HEK293 (cell line): ENCODE data around the gene ZMYND15.

ENCODE experiments used
- KLF16 ChIP-seq: fragments of 450-650 bp; formaldehyde crosslinking; IDR thresholded peaks from 2 replicates; pipeline ENCODE4 v1.5.1; 2017; ENCODE audit warnings: missing biosample characterization, missing genetic modification characterization
- SP2 ChIP-seq: fragments of 450-650 bp; formaldehyde crosslinking; IDR thresholded peaks from 2 replicates; pipeline ENCODE4 v1.5.1; 2016; ENCODE audit warnings: missing biosample characterization, missing genetic modification characterization
- ZNF2 ChIP-seq: fragments of 450-650 bp; formaldehyde crosslinking; IDR thresholded peaks from 2 replicates; pipeline ENCODE4 v1.5.1; 2016; ENCODE audit warnings: missing biosample characterization, missing genetic modification characterization
- ZNF585B ChIP-seq: fragments of 450-650 bp; formaldehyde crosslinking; IDR thresholded peaks from 2 replicates; pipeline ENCODE4 v1.5.1; 2016; ENCODE audit warnings: missing biosample characterization, missing genetic modification characterization
- ZNF660 ChIP-seq: fragments of 450-650 bp; IDR thresholded peaks from 2 replicates; pipeline ENCODE4 v1.5.1; 2018; ENCODE audit warnings: missing biosample characterization, mild to moderate bottlenecking, missing genetic modification characterization
- ZNF837 ChIP-seq: fragments of 450-650 bp; formaldehyde crosslinking; IDR thresholded peaks from 2 replicates; pipeline ENCODE4 v1.5.1; 2016; ENCODE audit warnings: missing biosample characterization, missing genetic modification characterization
- ZSCAN30 ChIP-seq: fragments of 450-650 bp; IDR thresholded peaks from 2 replicates; pipeline ENCODE4 v1.5.1; 2018; ENCODE audit warnings: missing biosample characterization, mild to moderate bottlenecking, missing genetic modification characterization, moderate library complexity
- TF ChIP-seq, protein P1 (sequence below): fragments of 450-650 bp; formaldehyde crosslinking; IDR thresholded peaks from 2 replicates; pipeline ENCODE4 v1.5.1; 2016; ENCODE audit warnings: missing biosample characterization, missing genetic modification characterization
- TF ChIP-seq, protein P2 (sequence below): sonication (generic); formaldehyde crosslinking; IDR thresholded peaks from 2 replicates; pipeline ENCODE4 v1.8.1; 2022; ENCODE audit warnings: mild to moderate bottlenecking, moderate library complexity, missing genetic modification reagents
- TF ChIP-seq, protein P3 (sequence below): fragments of 450-650 bp; formaldehyde crosslinking; IDR thresholded peaks from 2 replicates; pipeline ENCODE4 v1.5.1; 2016; ENCODE audit warnings: missing biosample characterization, missing genetic modification characterization
- TF ChIP-seq, protein P4 (sequence below): fragments of 450-650 bp; formaldehyde crosslinking; IDR thresholded peaks from 2 replicates; pipeline ENCODE4 v1.5.1; 2017; ENCODE audit warnings: missing biosample characterization, mild to moderate bottlenecking, missing genetic modification characterization, moderate library complexity
- TF ChIP-seq, protein P5 (sequence below): fragments of 450-650 bp; formaldehyde crosslinking; IDR thresholded peaks from 2 replicates; pipeline ENCODE4 v1.5.1; 2016; ENCODE audit warnings: missing biosample characterization, missing genetic modification characterization

DNA sequence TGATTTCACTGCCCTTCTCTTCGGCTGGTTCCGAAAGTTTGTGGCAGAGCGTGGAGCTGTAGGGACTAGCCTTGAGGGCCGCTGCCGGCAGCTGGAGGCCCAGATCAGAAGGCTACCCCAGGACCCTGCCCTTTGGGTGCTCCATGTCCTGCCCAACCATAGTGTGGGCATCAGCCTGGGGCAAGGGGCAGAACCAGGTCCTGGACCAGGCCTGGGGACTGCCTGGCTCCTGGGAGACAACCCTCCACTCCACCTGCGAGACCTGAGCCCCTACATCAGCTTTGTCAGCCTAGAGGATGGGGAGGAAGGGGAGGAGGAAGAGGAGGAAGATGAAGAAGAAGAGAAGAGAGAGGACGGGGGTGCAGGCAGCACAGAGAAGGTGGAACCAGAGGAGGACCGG lies 951 bp downstream of the ZMYND15 start:
- TF ChIP-seq, protein P1, sequence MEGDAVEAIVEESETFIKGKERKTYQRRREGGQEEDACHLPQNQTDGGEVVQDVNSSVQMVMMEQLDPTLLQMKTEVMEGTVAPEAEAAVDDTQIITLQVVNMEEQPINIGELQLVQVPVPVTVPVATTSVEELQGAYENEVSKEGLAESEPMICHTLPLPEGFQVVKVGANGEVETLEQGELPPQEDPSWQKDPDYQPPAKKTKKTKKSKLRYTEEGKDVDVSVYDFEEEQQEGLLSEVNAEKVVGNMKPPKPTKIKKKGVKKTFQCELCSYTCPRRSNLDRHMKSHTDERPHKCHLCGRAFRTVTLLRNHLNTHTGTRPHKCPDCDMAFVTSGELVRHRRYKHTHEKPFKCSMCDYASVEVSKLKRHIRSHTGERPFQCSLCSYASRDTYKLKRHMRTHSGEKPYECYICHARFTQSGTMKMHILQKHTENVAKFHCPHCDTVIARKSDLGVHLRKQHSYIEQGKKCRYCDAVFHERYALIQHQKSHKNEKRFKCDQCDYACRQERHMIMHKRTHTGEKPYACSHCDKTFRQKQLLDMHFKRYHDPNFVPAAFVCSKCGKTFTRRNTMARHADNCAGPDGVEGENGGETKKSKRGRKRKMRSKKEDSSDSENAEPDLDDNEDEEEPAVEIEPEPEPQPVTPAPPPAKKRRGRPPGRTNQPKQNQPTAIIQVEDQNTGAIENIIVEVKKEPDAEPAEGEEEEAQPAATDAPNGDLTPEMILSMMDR: no peak
- TF ChIP-seq, protein P2, sequence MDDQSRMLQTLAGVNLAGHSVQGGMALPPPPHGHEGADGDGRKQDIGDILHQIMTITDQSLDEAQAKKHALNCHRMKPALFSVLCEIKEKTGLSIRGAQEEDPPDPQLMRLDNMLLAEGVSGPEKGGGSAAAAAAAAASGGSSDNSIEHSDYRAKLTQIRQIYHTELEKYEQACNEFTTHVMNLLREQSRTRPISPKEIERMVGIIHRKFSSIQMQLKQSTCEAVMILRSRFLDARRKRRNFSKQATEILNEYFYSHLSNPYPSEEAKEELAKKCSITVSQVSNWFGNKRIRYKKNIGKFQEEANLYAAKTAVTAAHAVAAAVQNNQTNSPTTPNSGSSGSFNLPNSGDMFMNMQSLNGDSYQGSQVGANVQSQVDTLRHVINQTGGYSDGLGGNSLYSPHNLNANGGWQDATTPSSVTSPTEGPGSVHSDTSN: no peak
- TF ChIP-seq, protein P3, sequence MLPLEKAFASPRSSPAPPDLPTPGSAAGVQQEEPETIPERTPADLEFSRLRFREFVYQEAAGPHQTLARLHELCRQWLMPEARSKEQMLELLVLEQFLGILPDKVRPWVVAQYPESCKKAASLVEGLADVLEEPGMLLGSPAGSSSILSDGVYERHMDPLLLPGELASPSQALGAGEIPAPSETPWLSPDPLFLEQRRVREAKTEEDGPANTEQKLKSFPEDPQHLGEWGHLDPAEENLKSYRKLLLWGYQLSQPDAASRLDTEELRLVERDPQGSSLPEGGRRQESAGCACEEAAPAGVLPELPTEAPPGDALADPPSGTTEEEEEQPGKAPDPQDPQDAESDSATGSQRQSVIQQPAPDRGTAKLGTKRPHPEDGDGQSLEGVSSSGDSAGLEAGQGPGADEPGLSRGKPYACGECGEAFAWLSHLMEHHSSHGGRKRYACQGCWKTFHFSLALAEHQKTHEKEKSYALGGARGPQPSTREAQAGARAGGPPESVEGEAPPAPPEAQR: no peak
- TF ChIP-seq, protein P4, sequence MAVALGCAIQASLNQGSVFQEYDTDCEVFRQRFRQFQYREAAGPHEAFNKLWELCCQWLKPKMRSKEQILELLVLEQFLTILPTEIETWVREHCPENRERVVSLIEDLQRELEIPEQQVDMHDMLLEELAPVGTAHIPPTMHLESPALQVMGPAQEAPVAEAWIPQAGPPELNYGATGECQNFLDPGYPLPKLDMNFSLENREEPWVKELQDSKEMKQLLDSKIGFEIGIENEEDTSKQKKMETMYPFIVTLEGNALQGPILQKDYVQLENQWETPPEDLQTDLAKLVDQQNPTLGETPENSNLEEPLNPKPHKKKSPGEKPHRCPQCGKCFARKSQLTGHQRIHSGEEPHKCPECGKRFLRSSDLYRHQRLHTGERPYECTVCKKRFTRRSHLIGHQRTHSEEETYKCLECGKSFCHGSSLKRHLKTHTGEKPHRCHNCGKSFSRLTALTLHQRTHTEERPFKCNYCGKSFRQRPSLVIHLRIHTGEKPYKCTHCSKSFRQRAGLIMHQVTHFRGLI: no peak
- TF ChIP-seq SP2 (tag by site-specific recombination): no peak
- TF ChIP-seq, protein P5, sequence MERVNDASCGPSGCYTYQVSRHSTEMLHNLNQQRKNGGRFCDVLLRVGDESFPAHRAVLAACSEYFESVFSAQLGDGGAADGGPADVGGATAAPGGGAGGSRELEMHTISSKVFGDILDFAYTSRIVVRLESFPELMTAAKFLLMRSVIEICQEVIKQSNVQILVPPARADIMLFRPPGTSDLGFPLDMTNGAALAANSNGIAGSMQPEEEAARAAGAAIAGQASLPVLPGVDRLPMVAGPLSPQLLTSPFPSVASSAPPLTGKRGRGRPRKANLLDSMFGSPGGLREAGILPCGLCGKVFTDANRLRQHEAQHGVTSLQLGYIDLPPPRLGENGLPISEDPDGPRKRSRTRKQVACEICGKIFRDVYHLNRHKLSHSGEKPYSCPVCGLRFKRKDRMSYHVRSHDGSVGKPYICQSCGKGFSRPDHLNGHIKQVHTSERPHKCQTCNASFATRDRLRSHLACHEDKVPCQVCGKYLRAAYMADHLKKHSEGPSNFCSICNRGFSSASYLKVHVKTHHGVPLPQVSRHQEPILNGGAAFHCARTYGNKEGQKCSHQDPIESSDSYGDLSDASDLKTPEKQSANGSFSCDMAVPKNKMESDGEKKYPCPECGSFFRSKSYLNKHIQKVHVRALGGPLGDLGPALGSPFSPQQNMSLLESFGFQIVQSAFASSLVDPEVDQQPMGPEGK (tag by site-specific recombination): no peak
- no peak for TF ChIP-seq ZNF837
- no peak for TF ChIP-seq ZSCAN30 (tag by site-specific recombination)
- no peak for TF ChIP-seq ZNF585B (tag by site-specific recombination)
- TF ChIP-seq ZNF2 (tag by site-specific recombination): no peak
- no peak for TF ChIP-seq ZNF660 (tag by site-specific recombination)
- no peak for TF ChIP-seq KLF16 (tag by site-specific recombination)
